ENCODE results near the gene TTLL9.

GRCh38 chr20:31914170-31914569, 43.7 kb downstream of the TTLL9 start:
- TF ChIP-seq CTCF (IDR thresholded peaks at IDR 0.05) (no peak), POLR2A (IDR thresholded peaks at IDR 0.05) (no peak)

Data from right lobe of liver (tissue), 4 donors.